GM21381 (cell line): ENCODE results near the gene JDP2.
"Not testable (repeated sequence)": the region's sequence is repeated elsewhere in the genome, so short reads cannot be mapped to it uniquely, and the experiment has no call there.

ENCODE experiments used
- ATAC-seq: cut with Tn5 transposase; IDR thresholded peaks from one replicate; pipeline ENCODE4 v1.9.1; 2021; ENCODE audit warnings: mild to moderate bottlenecking, moderate library complexity; ENCODE audit not compliant: unreplicated experiment

The JDP2 gene

GRCh38 chr14:75427482-75428229, at the start of gene JDP2:
Gene JDP2 (plus strand): TSS chr14:75428022. CDS start chr14:75437921, 9,899 bp downstream.
- peak; percentile 39 for ATAC-seq

- no peak for ATAC-seq
These were observed 48.4 kb upstream of the JDP2 start for GRCh38 chr14:75379246-75379929.

GRCh38 chr14:75379930-75380270, 47.9 kb upstream of the JDP2 start:
- no peak for ATAC-seq

GRCh38 chr14:75380656-75381055, 47.2 kb upstream of the JDP2 start:
- no peak for ATAC-seq

- no peak for ATAC-seq
These were observed 46.2 kb upstream of the JDP2 start for GRCh38 chr14:75381642-75382041.

GRCh38 chr14:75383219-75383618, 44.6 kb upstream of the JDP2 start:
- ATAC-seq, result not testable (repeated sequence)

GRCh38 chr14:75383721-75384120, 44.1 kb upstream of the JDP2 start:
- ATAC-seq, result no peak

GRCh38 chr14:75389679-75390078, 38.1 kb upstream of the JDP2 start:
- no peak for ATAC-seq

- ATAC-seq, result no peak
These were observed 37.6 kb upstream of the JDP2 start for GRCh38 chr14:75390183-75390582.

GRCh38 chr14:75391953-75392352, 35.9 kb upstream of the JDP2 start:
- no peak for ATAC-seq

- ATAC-seq, result no peak
These were observed 34.9 kb upstream of the JDP2 start for GRCh38 chr14:75392686-75393641.

- ATAC-seq, result no peak
These were observed 34.0 kb upstream of the JDP2 start for GRCh38 chr14:75393794-75394193.

GRCh38 chr14:75395862-75396261, 32.0 kb upstream of the JDP2 start:
- no peak for ATAC-seq

GRCh38 chr14:75399321-75399720, 28.5 kb upstream of the JDP2 start:
- no peak for ATAC-seq

- no peak for ATAC-seq
These were observed 27.7 kb upstream of the JDP2 start for GRCh38 chr14:75399843-75400775.

GRCh38 chr14:75401361-75401760, 26.5 kb upstream of the JDP2 start:
- ATAC-seq, result no peak

- no peak for ATAC-seq
These were observed 24.9 kb upstream of the JDP2 start for GRCh38 chr14:75402867-75403413.

GRCh38 chr14:75404847-75405246, 23.0 kb upstream of the JDP2 start:
- ATAC-seq, result no peak

- no peak for ATAC-seq
These were observed 21.7 kb upstream of the JDP2 start for GRCh38 chr14:75406102-75406501.

GRCh38 chr14:75406856-75407255, 21.0 kb upstream of the JDP2 start:
- ATAC-seq, result no peak
